HEK293 (cell line): Measurements from ENCODE around the gene GYG1.

Experiments
- CTCF ChIA-PET: fragments of 350-600 bp; formaldehyde crosslinking; extraction: SDS; loops from one replicate; lab custom pipeline; 2021; ENCODE audit warnings: antibody characterized with exemption; lab: Yijun Ruan, JAX
- POLR2A ChIA-PET: fragments of 300-600 bp; formaldehyde crosslinking; extraction: SDS; loops from one replicate; lab custom pipeline; 2020; ENCODE audit warnings: antibody characterized with exemption, inconsistent platforms; lab: Yijun Ruan, JAX
- H3K27ac ChIP-seq: fragments of 200-500 bp; sonication (Bioruptor generic); 2 replicates; pipeline ENCODE4 v1.5.1; 2014; ENCODE audit warnings: low read depth, low read length, control low read depth, inconsistent platforms; ENCODE audit errors: extremely low read depth
- H3K36me3 ChIP-seq, 2 experiments: fragments of 200-500 bp in 1 of 2; sonication (Bioruptor generic) in 1 of 2; 1 replicate in 1 of 2; 2 replicates in 1 of 2; pipeline ENCODE4 v1.5.1; 2014 to 2017; ENCODE audit warnings: inconsistent platforms in 2 of 2, low read length in 2 of 2; ENCODE audit not compliant: control insufficient read depth in 2 of 2, insufficient read depth in 1 of 2
- H3K4me1 ChIP-seq: fragments of 200-500 bp; sonication (Bioruptor generic); 2 replicates; pipeline ENCODE4 v1.5.1; 2014; ENCODE audit warnings: mild to moderate bottlenecking, low read length, inconsistent platforms; ENCODE audit not compliant: control insufficient read depth, insufficient read depth
- H3K4me3 ChIP-seq: 2 replicates; pipeline ENCODE4 v1.5.1; 2011; ENCODE audit warnings: low read depth, mild to moderate bottlenecking, control low read depth, low read length, moderate library complexity
- H3K9me3 ChIP-seq: fragments of 200-500 bp; sonication (Bioruptor generic); 2 replicates; pipeline ENCODE4 v1.5.1; 2014; ENCODE audit warnings: low read depth, low read length, inconsistent platforms; ENCODE audit not compliant: control insufficient read depth, insufficient read depth
- GFI1B ChIP-seq: fragments of 450-650 bp; formaldehyde crosslinking; IDR thresholded peaks from 2 replicates; pipeline ENCODE4 v1.5.1; 2016; ENCODE audit warnings: missing biosample characterization, missing genetic modification characterization
- GLI2 ChIP-seq: fragments of 450-650 bp; formaldehyde crosslinking; IDR thresholded peaks from 2 replicates; pipeline ENCODE4; 2017; ENCODE audit warnings: missing biosample characterization, missing genetic modification characterization, low read depth, borderline replicate concordance
- GLIS1 ChIP-seq: fragments of 450-650 bp; formaldehyde crosslinking; IDR thresholded peaks from 2 replicates; pipeline ENCODE4 v1.5.1; 2016; ENCODE audit warnings: missing biosample characterization, missing genetic modification characterization
- HOXD13 ChIP-seq: sonication (generic); formaldehyde crosslinking; IDR thresholded peaks from 2 replicates; pipeline ENCODE4 v1.8.0; 2022; ENCODE audit warnings: missing genetic modification reagents, borderline replicate concordance
- KLF16 ChIP-seq: fragments of 450-650 bp; formaldehyde crosslinking; IDR thresholded peaks from 2 replicates; pipeline ENCODE4 v1.5.1; 2017; ENCODE audit warnings: missing biosample characterization, missing genetic modification characterization
- OVOL3 ChIP-seq: fragments of 450-650 bp; formaldehyde crosslinking; IDR thresholded peaks from 2 replicates; pipeline ENCODE4 v1.5.1; 2016; ENCODE audit warnings: missing biosample characterization, missing genetic modification characterization
- TRIM28 ChIP-seq: IDR thresholded peaks from 2 replicates; pipeline ENCODE4 v1.6.1; 2011; ENCODE audit warnings: low read length, control low read depth, borderline replicate concordance
- ZBTB48 ChIP-seq: fragments of 450-650 bp; formaldehyde crosslinking; IDR thresholded peaks from 2 replicates; pipeline ENCODE4 v1.5.1; 2016; ENCODE audit warnings: missing biosample characterization, missing genetic modification characterization
- ZBTB7A ChIP-seq: fragments of 450-650 bp; formaldehyde crosslinking; IDR thresholded peaks from 2 replicates; pipeline ENCODE4 v1.5.1; 2016; ENCODE audit warnings: low read depth, missing biosample characterization, missing genetic modification characterization
- ZEB2 ChIP-seq: fragments of 450-650 bp; formaldehyde crosslinking; IDR thresholded peaks from 2 replicates; pipeline ENCODE4 v1.5.1; 2016; ENCODE audit warnings: missing biosample characterization, missing genetic modification characterization
- ZFP41 ChIP-seq: fragments of 450-650 bp; formaldehyde crosslinking; IDR thresholded peaks from 2 replicates; pipeline ENCODE4 v1.5.1; 2016; ENCODE audit warnings: missing biosample characterization, missing genetic modification characterization, borderline replicate concordance
- ZNF16 ChIP-seq: fragments of 450-650 bp; formaldehyde crosslinking; IDR thresholded peaks from 2 replicates; pipeline ENCODE4 v1.5.1; 2016; ENCODE audit warnings: low read depth, missing biosample characterization, missing genetic modification characterization
- ZNF555 ChIP-seq: fragments of 450-650 bp; formaldehyde crosslinking; conservative IDR thresholded peaks from 2 replicates; pipeline ENCODE4 v1.5.1; 2017; ENCODE audit warnings: missing biosample characterization, mild to moderate bottlenecking, missing genetic modification characterization, inconsistent platforms
- ZNF626 ChIP-seq: fragments of 450-650 bp; sonication (Bioruptor Pico); formaldehyde crosslinking; IDR thresholded peaks from 2 replicates; pipeline ENCODE4 v1.5.1; 2018; ENCODE audit warnings: missing biosample characterization, missing genetic modification characterization, inconsistent platforms
- ZNF654 ChIP-seq: fragments of 450-650 bp; formaldehyde crosslinking; IDR thresholded peaks from 2 replicates; pipeline ENCODE4 v1.5.1; 2016; ENCODE audit warnings: low read depth, missing biosample characterization, missing genetic modification characterization
- ZNF670 ChIP-seq: fragments of 450-650 bp; formaldehyde crosslinking; IDR thresholded peaks from 2 replicates; pipeline ENCODE4 v1.5.1; 2016; ENCODE audit warnings: missing biosample characterization, missing genetic modification characterization, low read depth
- ZNF777 ChIP-seq: fragments of 450-650 bp; formaldehyde crosslinking; IDR thresholded peaks from 2 replicates; pipeline ENCODE4 v1.5.1; 2017; ENCODE audit warnings: missing biosample characterization, missing genetic modification characterization, borderline replicate concordance
- ZNF785 ChIP-seq: fragments of 450-650 bp; formaldehyde crosslinking; IDR thresholded peaks from 2 replicates; pipeline ENCODE4 v1.5.1; 2016; ENCODE audit warnings: missing biosample characterization, missing genetic modification characterization
- ZNF830 ChIP-seq: fragments of 450-650 bp; IDR thresholded peaks from 2 replicates; pipeline ENCODE4 v1.5.0; 2018; ENCODE audit warnings: missing biosample characterization, missing genetic modification characterization, low read depth, mild to moderate bottlenecking, moderate library complexity
- ZSCAN30 ChIP-seq: fragments of 450-650 bp; IDR thresholded peaks from 2 replicates; pipeline ENCODE4 v1.5.1; 2018; ENCODE audit warnings: missing biosample characterization, mild to moderate bottlenecking, missing genetic modification characterization, moderate library complexity
- ZSCAN4 ChIP-seq: fragments of 450-650 bp; formaldehyde crosslinking; IDR thresholded peaks from 2 replicates; pipeline ENCODE4 v1.5.1; 2017; ENCODE audit warnings: missing biosample characterization, missing genetic modification characterization

GYG1 gene

GRCh38 chr3:148964809-148965208, 26.5 kb upstream of the GYG1 start:
- Histone ChIP-seq H3K36me3 (no peaks in the 10 kb centered on the region), H3K4me1 (no peaks in the 10 kb centered on the region), H3K27ac (no peak overlapping the region), H3K4me3 (no peak overlapping the region), H3K9me3 (no peaks in the 10 kb centered on the region)
- TF ChIP-seq ZNF16 (tag by site-specific recombination) (no peak), ZBTB48 (tag by site-specific recombination) (no peak), ZBTB7A (tag by site-specific recombination) (no peak), ZEB2 (tag by site-specific recombination) (no peak), ZNF654 (tag by site-specific recombination) (no peak), GLI2 (no peak), ZNF830 (tag by site-specific recombination) (no peak), ZSCAN4 (no peak), KLF16 (tag by site-specific recombination) (no peak), ZSCAN30 (no peak), ZNF785 (tag by site-specific recombination) (no peak), TRIM28 (no peak)
- ChIA-PET POLR2A (no interaction called here), CTCF (no interaction called here)

GRCh38 chr3:148968321-148968720, 23.0 kb upstream of the GYG1 start:
- Histone ChIP-seq H3K4me1 (no peaks in the 10 kb centered on the region), H3K4me3 (no peak overlapping the region), H3K36me3 (no peaks in the 10 kb centered on the region), H3K27ac (no peak overlapping the region)
- POLR2A ChIA-PET, result no interaction called here
- TF ChIP-seq ZNF555 (tag by site-specific recombination), result no peak
- TF ChIP-seq, all 188 proteins: peak for 0
- CTCF ChIA-PET, result interaction anchor here (0.6 to 1.7 kb wide), 3 partner anchors 12 to 367 kb away, joined by 3 to 11 read pairs (median 4); no protein-coding TSS in a partner anchor
- no peaks in the 10 kb centered on the region for H3K9me3 ChIP-seq

DNA sequence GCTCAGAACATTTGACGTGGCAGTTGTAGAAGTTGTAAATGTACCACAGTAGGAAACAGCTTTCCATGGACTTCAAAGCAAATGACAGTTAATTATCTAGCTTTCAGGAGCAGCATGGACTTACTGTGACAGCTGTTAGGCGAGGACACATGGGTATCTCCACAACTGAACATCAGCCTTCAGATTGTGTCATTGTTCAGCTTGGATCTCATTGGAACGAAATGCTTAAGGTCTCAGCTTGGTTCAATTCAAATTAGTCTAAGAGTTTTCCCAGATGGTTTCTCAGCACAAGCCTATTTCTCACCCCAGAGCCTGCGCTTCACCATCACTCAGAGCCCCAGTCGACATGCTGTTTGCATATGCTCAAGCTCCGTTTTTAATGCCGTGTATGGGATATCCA, 21.1 kb upstream of the GYG1 start:
- TF ChIP-seq ZNF626 (tag by site-specific recombination) (no peak), ZFP41 (tag by site-specific recombination) (no peak), GLIS1 (tag by site-specific recombination) (no peak), GFI1B (no peak), ZNF670 (tag by site-specific recombination) (no peak), ZNF777 (tag by site-specific recombination) (no peak), OVOL3 (tag by site-specific recombination) (no peak), HOXD13 (no peak), ZEB2 (tag by site-specific recombination) (no peak)
- POLR2A ChIA-PET, result no interaction called here

More for the DNA sequence above, 21.1 kb upstream of the GYG1 start:
- no peak overlapping the region for H3K27ac ChIP-seq
- H3K36me3 ChIP-seq, result no peaks in the 10 kb centered on the region
- no peak overlapping the region for H3K4me3 ChIP-seq
- CTCF ChIA-PET, result interaction anchor here (0.5 to 0.6 kb wide), 3 partner anchors 15 to 319 kb away, joined by 3 to 4 read pairs (median 4); no protein-coding TSS in a partner anchor
- no peaks in the 10 kb centered on the region for H3K4me1 ChIP-seq
- H3K9me3 ChIP-seq, result no peaks in the 10 kb centered on the region
